ENCODE results near the gene PTPRN2. TPM values are rescaled to one million over a fixed set of nuclear protein-coding genes. Genes with fewer than 3 reads are reported as not detected.

The PTPRN2 gene
- polyA plus RNA-seq, 1 donor from 2014 or later, result 1.6 TPM

DNA sequence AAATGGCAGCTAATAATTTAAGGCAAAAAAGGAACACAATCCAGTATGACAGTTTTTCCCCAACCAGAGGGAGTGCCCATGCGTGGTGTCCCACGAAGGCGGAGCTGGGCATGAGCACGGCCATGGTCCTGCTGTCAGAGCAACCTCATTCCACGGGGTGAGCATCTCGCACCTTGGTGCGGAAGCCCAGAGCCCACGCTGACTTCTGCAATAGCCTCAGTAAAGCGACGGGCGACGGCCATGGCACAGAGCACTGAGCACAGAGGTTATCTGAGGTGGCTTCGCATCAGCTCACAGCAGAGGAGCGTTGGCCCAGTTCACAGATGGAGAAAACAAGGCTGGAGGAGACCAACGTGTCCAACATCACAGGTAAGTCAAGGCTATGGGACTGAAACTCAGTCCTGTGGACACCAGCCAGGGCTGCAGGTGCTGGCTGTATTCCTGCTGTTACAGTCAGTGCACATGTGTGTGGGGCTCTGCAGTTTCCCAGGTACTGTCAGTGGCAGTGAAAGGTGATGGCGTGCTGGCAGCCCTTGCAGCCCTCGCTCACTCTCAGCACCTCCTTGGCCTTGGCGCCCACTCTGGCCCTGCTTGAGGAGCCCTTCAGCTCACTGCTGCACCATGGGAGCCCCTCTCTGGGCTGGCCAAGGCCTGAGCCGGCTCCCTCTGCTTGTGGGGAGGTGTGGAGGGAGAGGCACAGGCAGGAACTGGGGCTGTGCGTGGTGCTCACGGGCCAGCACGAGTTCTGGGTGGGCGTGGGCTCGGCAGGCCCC, 525.6 kb downstream of the PTPRN2 start:
- no peaks in the 10 kb centered on the region for H3K27me3 Mint-ChIP-seq
- H3K4me3 Mint-ChIP-seq, result no peak overlapping the region
- peaks cover 0 to 2% (median 0%) of the 10 kb centered on the region in 3 donors for H3K9me3 Mint-ChIP-seq
- peaks cover 0 to 3% (median 0%) of the 10 kb centered on the region in 3 donors for H3K4me1 Mint-ChIP-seq
- no peak overlapping the region for H3K27ac Mint-ChIP-seq
- H3K36me3 Mint-ChIP-seq, result no peaks in the 10 kb centered on the region

DNA sequence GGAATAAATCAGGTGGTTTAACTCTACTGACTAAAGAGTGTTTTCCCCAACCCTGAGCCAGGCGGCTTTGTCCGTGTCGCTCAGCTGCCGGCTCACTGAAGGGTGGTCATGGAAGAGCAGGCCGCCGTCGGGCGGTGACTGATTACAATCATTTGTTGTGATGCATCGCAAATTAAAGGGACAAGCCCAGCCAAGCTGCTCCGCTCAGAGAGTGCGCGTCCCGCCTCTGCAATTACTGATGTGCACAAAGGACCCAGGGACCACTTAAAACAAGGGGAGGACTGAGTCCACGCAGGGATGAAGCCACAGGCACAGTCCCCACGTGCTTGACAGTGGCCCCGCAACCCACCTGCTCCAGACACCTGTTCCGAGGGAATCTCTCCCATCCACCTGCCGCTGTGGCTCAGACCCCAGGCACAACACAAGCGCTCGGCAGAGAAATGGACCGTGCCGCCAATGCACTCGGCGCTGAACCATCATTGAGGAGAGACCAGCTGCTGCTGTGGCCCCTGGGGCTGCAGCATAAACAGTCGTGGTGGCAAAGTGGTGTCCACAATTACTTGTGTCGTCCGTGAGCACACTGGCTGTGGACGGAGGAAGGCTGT, 526.5 kb downstream of the PTPRN2 start:
- no peaks in the 10 kb centered on the region for H3K36me3 Mint-ChIP-seq
- no peak overlapping the region for H3K4me3 Mint-ChIP-seq
- no peaks in the 10 kb centered on the region for H3K27me3 Mint-ChIP-seq
- H3K9me3 Mint-ChIP-seq, result peaks cover 0 to 2% (median 0%) of the 10 kb centered on the region in 3 donors
- peaks cover 0 to 3% (median 0%) of the 10 kb centered on the region in 3 donors for H3K4me1 Mint-ChIP-seq
- no peak overlapping the region for H3K27ac Mint-ChIP-seq

- peaks cover 0 to 3% (median 0%) of the 10 kb centered on the region in 3 donors for H3K4me1 Mint-ChIP-seq
- H3K9me3 Mint-ChIP-seq, result peaks cover 0 to 2% (median 0%) of the 10 kb centered on the region in 3 donors
- H3K4me3 Mint-ChIP-seq, result no peak overlapping the region
Observed at GRCh38 chr7:158060216-158060615, 527.4 kb downstream of the PTPRN2 start.

GRCh38 chr7:158057446-158057845, 530.2 kb downstream of the PTPRN2 start:
- Mint-ChIP-seq H3K9me3 (no peaks in the 10 kb centered on the region), H3K4me1 (no peaks in the 10 kb centered on the region), H3K4me3 (no peak overlapping the region), H3K27ac (no peak overlapping the region), H3K36me3 (no peaks in the 10 kb centered on the region), H3K27me3 (no peaks in the 10 kb centered on the region)

More at GRCh38 chr7:158060216-158060615, 527.4 kb downstream of the PTPRN2 start:
- H3K27ac Mint-ChIP-seq, result no peak overlapping the region
- H3K27me3 Mint-ChIP-seq, result no peaks in the 10 kb centered on the region
- H3K36me3 Mint-ChIP-seq, result no peaks in the 10 kb centered on the region

DNA sequence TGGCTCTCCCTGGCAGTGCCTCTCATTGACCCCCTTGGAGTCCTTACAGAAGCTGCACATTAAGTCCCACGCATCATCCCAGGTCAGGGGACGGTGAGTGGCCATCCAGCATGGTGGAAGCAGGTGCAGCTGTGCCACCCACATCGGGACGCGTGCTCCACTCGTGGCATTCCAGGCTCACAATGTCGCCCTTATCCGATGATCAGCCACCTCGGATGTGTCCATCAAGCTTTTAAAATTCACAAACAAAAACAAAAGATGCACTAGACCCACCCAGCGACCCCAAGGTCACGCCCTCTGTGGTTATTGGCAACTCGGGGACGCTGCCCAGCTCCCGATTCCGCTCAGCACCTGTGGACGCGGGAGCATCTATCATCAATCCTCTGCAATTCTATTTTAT, 530.9 kb downstream of the PTPRN2 start:
- Mint-ChIP-seq H3K27ac (no peak overlapping the region), H3K36me3 (no peaks in the 10 kb centered on the region), H3K4me1 (no peaks in the 10 kb centered on the region), H3K9me3 (no peaks in the 10 kb centered on the region), H3K27me3 (no peaks in the 10 kb centered on the region), H3K4me3 (no peak overlapping the region)

GRCh38 chr7:158055726-158056510, 531.7 kb downstream of the PTPRN2 start:
- Mint-ChIP-seq H3K36me3 (no peaks in the 10 kb centered on the region), H3K27me3 (no peaks in the 10 kb centered on the region), H3K9me3 (no peaks in the 10 kb centered on the region), H3K27ac (no peak overlapping the region), H3K4me3 (no peak overlapping the region), H3K4me1 (no peaks in the 10 kb centered on the region)

DNA sequence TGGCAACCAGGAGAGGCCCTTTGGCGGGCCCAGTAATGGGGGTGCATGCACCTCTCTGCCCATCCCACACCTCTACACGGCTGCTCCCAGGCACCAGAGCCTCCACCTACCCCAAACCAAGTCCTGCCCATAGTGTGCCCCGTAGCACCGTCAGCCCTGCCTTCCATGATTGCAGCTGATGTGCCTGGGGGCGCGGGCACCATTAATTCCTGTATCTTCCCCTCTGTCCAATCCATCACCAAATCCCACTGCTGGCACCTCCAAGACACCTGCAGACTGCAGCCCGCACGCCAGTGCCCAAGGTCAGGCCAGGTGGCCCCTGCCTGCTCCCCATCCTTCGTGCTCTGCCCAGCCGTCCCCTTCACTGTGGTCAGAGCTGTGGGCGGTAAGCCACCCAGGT, 533.0 kb downstream of the PTPRN2 start:
- no peaks in the 10 kb centered on the region for H3K27me3 Mint-ChIP-seq
- no peaks in the 10 kb centered on the region for H3K36me3 Mint-ChIP-seq
- H3K27ac Mint-ChIP-seq, result no peak overlapping the region
- no peaks in the 10 kb centered on the region for H3K4me1 Mint-ChIP-seq
- no peak overlapping the region for H3K4me3 Mint-ChIP-seq
- no peaks in the 10 kb centered on the region for H3K9me3 Mint-ChIP-seq

GRCh38 chr7:158054081-158054480, 533.5 kb downstream of the PTPRN2 start:
- Mint-ChIP-seq H3K27me3 (no peaks in the 10 kb centered on the region), H3K4me1 (no peaks in the 10 kb centered on the region), H3K4me3 (no peak overlapping the region), H3K9me3 (no peaks in the 10 kb centered on the region), H3K27ac (no peak overlapping the region), H3K36me3 (no peaks in the 10 kb centered on the region)

GRCh38 chr7:158053183-158053915, 534.3 kb downstream of the PTPRN2 start:
- no peaks in the 10 kb centered on the region for H3K36me3 Mint-ChIP-seq
- no peaks in the 10 kb centered on the region for H3K27me3 Mint-ChIP-seq
- H3K27ac Mint-ChIP-seq, result no peak overlapping the region
- no peak overlapping the region for H3K4me3 Mint-ChIP-seq
- H3K9me3 Mint-ChIP-seq, result no peaks in the 10 kb centered on the region
- H3K4me1 Mint-ChIP-seq, result no peaks in the 10 kb centered on the region

GRCh38 chr7:158052381-158053060, 535.1 kb downstream of the PTPRN2 start:
- no peaks in the 10 kb centered on the region for H3K9me3 Mint-ChIP-seq
- H3K27ac Mint-ChIP-seq, result no peak overlapping the region

DNA sequence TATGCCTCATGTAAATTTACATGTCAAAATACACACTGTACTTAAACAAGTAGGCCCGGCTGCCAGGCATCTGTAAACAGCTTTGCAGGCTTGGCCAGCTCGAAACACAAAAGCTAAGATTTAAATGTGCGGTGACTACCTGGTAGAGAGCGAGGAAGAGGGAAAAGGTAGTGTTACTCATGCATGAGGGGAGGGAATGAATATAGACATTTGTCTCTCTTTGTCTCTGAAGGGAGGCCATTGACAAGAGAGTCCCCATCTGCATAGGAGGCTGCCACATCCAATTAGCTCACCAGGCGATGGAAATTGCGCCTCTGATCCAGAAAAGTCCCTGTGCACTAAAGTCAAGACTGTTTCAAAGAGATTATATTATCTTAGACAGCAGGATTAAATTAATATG, 535.8 kb downstream of the PTPRN2 start:
- Mint-ChIP-seq H3K4me3 (no peak overlapping the region), H3K27me3 (no peaks in the 10 kb centered on the region), H3K36me3 (no peaks in the 10 kb centered on the region), H3K27ac (no peak overlapping the region), H3K4me1 (no peaks in the 10 kb centered on the region), H3K9me3 (no peaks in the 10 kb centered on the region)

More at GRCh38 chr7:158052381-158053060, 535.1 kb downstream of the PTPRN2 start:
- no peaks in the 10 kb centered on the region for H3K27me3 Mint-ChIP-seq
- no peak overlapping the region for H3K4me3 Mint-ChIP-seq
- H3K36me3 Mint-ChIP-seq, result no peaks in the 10 kb centered on the region
- H3K4me1 Mint-ChIP-seq, result no peaks in the 10 kb centered on the region

DNA sequence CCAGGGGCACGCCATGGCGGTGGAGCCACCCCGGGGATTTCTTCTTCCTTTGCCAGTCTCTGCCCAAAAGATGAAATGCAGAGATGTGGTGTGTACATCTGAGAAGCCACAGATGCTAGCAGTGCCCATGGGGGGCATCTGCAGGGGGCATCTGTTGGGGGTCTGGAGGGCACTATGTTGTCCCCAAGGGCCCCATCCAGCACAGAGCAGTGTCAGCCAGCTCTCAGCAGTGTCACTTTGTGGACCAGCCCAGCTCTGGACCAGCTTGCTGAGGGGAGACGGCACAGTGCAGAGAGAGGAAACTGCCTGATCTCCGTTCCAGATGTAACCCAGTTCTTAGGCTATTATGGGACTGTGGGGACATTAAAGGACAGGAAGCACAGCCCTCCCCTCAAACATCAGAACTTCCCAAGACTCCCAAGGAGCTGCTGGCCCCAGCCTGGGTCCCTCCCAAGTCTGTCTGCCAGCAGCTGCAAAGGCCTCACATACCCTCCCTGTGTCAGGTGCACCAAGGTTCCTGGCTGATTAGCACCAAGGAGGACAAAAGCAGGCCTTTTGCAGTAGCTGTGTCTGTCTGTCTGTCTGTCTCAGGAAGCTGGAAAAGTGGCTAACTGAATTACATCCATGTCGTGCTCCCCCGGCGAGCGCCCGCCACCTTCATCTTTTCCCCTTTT, 536.5 kb downstream of the PTPRN2 start:
- H3K4me1 Mint-ChIP-seq, result no peaks in the 10 kb centered on the region
- H3K4me3 Mint-ChIP-seq, result no peak overlapping the region
- no peaks in the 10 kb centered on the region for H3K27me3 Mint-ChIP-seq
- no peak overlapping the region for H3K27ac Mint-ChIP-seq
- H3K9me3 Mint-ChIP-seq, result no peaks in the 10 kb centered on the region
- no peaks in the 10 kb centered on the region for H3K36me3 Mint-ChIP-seq

GRCh38 chr7:158050441-158050977, 537.1 kb downstream of the PTPRN2 start:
- H3K27ac Mint-ChIP-seq, result no peak overlapping the region
- H3K27me3 Mint-ChIP-seq, result no peaks in the 10 kb centered on the region
- H3K4me3 Mint-ChIP-seq, result no peak overlapping the region
- H3K36me3 Mint-ChIP-seq, result no peaks in the 10 kb centered on the region
- no peaks in the 10 kb centered on the region for H3K9me3 Mint-ChIP-seq
- H3K4me1 Mint-ChIP-seq, result no peaks in the 10 kb centered on the region

DNA sequence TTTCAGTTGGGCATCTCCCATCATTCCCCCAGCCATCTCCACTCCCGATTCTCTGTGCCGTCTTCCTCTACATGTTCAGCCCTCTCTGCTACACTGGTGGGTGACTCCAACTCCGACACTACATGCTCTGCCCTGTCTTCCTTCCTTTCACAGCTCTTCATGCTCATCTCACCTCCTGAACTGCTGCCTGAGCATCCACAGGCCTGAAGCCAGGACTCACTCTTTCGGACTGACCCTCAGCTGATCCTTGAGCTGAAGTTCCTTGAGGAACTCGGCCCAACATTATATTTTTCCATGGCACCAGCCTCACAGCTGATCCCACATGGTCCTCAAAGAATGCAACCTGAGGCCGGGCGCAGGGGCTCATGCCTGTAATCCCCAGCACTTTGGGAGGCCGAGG, 538.4 kb downstream of the PTPRN2 start:
- Mint-ChIP-seq H3K27me3 (no peaks in the 10 kb centered on the region), H3K36me3 (no peaks in the 10 kb centered on the region), H3K9me3 (no peaks in the 10 kb centered on the region), H3K4me3 (no peak overlapping the region), H3K27ac (no peak overlapping the region), H3K4me1 (no peaks in the 10 kb centered on the region)
